ENCODE results near the gene AKAP13. TPM values are rescaled to one million over a fixed set of nuclear protein-coding genes. Genes with fewer than 3 reads are reported as not detected.

The AKAP13 gene
- total and polyA plus RNA-seq, 2 experiments from 2014 or later: 53.1 to 108 TPM

DNA sequence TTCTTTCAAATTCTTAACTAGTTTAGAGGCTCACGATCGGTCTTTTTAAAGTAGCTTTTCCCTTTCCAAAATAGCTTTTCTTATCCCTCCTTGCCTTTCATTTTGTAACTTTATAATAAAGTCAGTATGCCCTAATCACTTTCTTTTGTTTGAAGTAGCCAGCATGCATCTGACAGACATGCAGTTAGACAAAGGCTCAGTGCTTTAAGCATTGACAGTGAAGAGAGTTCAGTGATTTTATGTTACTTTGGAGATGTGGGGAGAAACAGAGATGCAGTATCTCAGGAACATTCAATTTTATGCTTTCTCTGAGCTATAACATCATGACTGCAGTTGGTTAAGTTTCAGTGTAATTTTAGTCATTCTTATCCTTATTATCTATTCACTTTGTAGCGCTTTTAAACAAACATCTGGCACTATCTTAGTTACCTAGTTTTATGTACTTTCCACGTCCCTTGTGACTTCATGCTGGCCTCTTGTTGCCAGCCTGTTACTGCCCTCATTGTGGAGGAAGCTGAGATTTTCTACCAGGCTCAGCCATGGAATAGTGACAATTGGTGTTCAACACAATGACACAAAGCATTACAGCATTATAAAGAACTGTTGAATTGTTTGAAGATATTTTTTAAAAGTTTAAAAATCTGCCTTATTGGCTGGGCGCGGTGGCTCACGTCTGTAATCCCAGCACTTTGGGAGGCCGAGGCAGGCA is 90.3 kb downstream of the AKAP13 start:
- Histone ChIP-seq H3K36me3 (no peaks in the 10 kb centered on the region), H3K4me1 (ENCODE audit: low read depth) (peaks cover 22% of the 10 kb centered on the region), H3K27ac (peak overlapping the region; percentile 63), H3K27me3 (no peaks in the 10 kb centered on the region), H3K9me3 (ENCODE audit: low read depth) (no peaks in the 10 kb centered on the region), H3K4me3 (no peak overlapping the region)
- TF ChIP-seq, protein P1, sequence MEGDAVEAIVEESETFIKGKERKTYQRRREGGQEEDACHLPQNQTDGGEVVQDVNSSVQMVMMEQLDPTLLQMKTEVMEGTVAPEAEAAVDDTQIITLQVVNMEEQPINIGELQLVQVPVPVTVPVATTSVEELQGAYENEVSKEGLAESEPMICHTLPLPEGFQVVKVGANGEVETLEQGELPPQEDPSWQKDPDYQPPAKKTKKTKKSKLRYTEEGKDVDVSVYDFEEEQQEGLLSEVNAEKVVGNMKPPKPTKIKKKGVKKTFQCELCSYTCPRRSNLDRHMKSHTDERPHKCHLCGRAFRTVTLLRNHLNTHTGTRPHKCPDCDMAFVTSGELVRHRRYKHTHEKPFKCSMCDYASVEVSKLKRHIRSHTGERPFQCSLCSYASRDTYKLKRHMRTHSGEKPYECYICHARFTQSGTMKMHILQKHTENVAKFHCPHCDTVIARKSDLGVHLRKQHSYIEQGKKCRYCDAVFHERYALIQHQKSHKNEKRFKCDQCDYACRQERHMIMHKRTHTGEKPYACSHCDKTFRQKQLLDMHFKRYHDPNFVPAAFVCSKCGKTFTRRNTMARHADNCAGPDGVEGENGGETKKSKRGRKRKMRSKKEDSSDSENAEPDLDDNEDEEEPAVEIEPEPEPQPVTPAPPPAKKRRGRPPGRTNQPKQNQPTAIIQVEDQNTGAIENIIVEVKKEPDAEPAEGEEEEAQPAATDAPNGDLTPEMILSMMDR (IDR thresholded peaks at IDR 0.05; ENCODE audit: low read depth, low read length): no peak
- DNase-seq (ENCODE audit: low read depth in 1 of 2, low spot score in 1 of 2): no peak

DNA sequence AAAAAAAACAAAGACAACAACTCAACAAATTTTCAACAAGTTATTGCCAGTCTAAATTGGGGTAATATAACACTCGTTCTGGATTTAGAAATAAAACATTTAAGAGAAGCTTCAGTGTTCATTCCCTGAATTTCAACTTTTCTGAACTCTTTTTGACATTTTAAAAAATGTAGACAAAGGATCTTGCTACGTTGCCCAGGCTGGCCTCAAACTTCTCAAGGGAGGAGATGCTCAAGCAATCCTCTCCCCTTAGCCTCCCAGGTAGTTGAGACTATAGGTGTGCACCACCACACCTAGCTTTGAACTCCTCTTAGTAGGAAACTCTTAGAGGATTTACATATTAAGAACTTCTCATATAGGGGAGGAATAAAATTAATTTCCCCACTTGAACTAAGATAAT is 91.9 kb downstream of the AKAP13 start:
- Histone ChIP-seq H3K36me3 (no peaks in the 10 kb centered on the region), H3K4me3 (no peak overlapping the region), H3K27ac (no peak overlapping the region), H3K27me3 (no peaks in the 10 kb centered on the region), H3K9me3 (ENCODE audit: low read depth) (no peaks in the 10 kb centered on the region), H3K4me1 (ENCODE audit: low read depth) (peaks cover 22% of the 10 kb centered on the region)
- TF ChIP-seq, protein P1 (IDR thresholded peaks at IDR 0.05; ENCODE audit: low read depth, low read length): no peak
- no peak for DNase-seq (ENCODE audit: low read depth in 1 of 2, low spot score in 1 of 2)

DNA sequence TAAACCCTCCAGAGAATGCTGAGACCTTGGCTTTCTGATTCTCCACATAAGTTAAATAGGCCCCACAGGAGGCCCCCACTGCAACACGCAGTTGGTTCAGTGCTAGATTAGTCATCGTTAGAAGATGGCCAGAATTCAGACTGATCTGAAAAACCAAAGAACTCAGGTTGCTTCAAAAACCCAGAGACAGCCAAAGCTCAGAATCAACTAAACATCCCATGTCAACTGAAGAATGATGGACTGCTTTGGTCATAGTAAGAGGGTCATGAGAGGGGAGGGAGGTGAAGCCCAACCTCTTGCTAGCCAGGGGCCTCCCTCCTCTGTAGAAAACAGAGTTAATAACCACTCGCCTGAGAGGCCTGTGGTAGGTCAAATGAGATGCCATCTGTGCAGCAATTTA is 93.1 kb downstream of the AKAP13 start:
- no peaks in the 10 kb centered on the region for H3K27me3 ChIP-seq
- TF ChIP-seq, protein P1 (IDR thresholded peaks at IDR 0.05; ENCODE audit: low read depth, low read length): no peak
- peaks cover 26% of the 10 kb centered on the region for H3K4me1 ChIP-seq (ENCODE audit: low read depth)
- peak in 1 of 2 donors; percentile 41 for DNase-seq (ENCODE audit: low read depth in 1 of 2, low spot score in 1 of 2)
- H3K36me3 ChIP-seq: no peaks in the 10 kb centered on the region
- no peaks in the 10 kb centered on the region for H3K9me3 ChIP-seq (ENCODE audit: low read depth)
- H3K27ac ChIP-seq: peak overlapping the region; percentile 4
- H3K4me3 ChIP-seq: no peak overlapping the region

DNA sequence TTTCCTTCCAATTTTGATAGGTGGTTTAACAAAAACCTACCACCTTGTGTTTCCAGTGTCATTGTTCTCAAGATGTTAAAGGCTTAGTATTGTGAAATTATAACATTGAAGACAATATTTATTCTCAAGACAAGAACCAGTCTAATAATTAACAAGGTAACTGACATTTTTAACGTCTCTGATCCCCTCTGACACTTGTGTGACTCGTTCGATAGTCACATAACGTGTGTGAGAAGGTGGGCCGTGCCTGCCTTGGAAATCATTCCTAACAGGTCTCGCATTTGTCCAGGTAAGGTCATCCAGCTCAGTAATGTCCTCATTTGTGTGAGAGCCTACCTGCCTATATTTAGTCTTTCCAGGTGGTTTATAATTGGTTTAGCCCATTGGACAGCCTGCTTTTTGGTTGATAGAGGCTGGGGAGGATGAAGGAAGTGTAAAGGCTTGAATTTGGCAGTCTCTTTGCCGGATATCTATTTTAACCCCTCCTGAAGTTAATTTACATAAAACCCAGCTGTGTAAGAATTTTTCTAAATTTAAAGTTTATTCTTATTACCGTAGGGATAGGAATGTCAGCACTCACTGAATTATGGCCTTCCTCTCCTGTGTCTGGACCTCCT is 94.4 kb downstream of the AKAP13 start:
- Histone ChIP-seq H3K27me3 (no peaks in the 10 kb centered on the region), H3K9me3 (ENCODE audit: low read depth) (no peaks in the 10 kb centered on the region), H3K36me3 (no peaks in the 10 kb centered on the region), H3K27ac (no peak overlapping the region), H3K4me1 (ENCODE audit: low read depth) (peaks cover 26% of the 10 kb centered on the region), H3K4me3 (no peak overlapping the region)
- TF ChIP-seq, protein P1 (IDR thresholded peaks at IDR 0.05; ENCODE audit: low read depth, low read length): no peak
- no peak for DNase-seq (ENCODE audit: low read depth in 1 of 2, low spot score in 1 of 2)

DNA sequence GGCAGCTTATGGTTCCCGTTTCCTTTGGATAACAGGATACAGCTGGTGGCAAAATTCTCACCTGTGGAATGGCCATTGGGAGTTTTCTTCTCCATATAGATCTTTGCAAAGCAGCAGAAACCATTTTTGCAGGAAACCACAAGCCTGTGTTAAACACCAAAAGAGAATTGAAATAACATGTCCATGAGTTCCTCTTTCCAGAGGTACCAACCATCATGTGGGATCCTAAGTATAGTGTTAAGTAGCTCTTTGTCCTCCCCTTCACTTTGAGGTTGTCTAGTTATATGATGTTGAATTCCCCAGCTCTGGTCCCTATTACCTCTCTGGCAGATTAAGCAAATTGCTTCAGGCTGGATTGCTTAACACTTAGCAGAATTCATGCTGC is 94.9 kb downstream of the AKAP13 start:
- no peaks in the 10 kb centered on the region for H3K36me3 ChIP-seq
- peaks cover 26% of the 10 kb centered on the region for H3K4me1 ChIP-seq (ENCODE audit: low read depth)
- H3K4me3 ChIP-seq: no peak overlapping the region
- TF ChIP-seq, protein P1 (IDR thresholded peaks at IDR 0.05; ENCODE audit: low read depth, low read length): no peak
- H3K9me3 ChIP-seq (ENCODE audit: low read depth): no peaks in the 10 kb centered on the region
- no peaks in the 10 kb centered on the region for H3K27me3 ChIP-seq
- DNase-seq (ENCODE audit: low read depth in 1 of 2, low spot score in 1 of 2): no peak
- no peak overlapping the region for H3K27ac ChIP-seq
